Measurements from ENCODE around the gene DNAJA3.
A peak's percentile ranks its signal among the peaks of the same experiment; 100 is the strongest.

DNAJA3 gene

GRCh38 chr16:4407543-4408322, 17.9 kb upstream of the DNAJA3 start:
- DNase-seq = no peak

- no peak for DNase-seq
Measured at GRCh38 chr16:4408323-4408690, 17.4 kb upstream of the DNAJA3 start.

- DNase-seq = peak in 1 of 2 experiments; percentile 3
Measured at GRCh38 chr16:4409081-4409932, 16.4 kb upstream of the DNAJA3 start.

GRCh38 chr16:4410335-4411075, 15.2 kb upstream of the DNAJA3 start:
- DNase-seq = no peak

- DNase-seq = no peak
Measured at GRCh38 chr16:4411684-4412083, 14.0 kb upstream of the DNAJA3 start.

- no peak for DNase-seq
Measured at GRCh38 chr16:4412159-4412558, 13.5 kb upstream of the DNAJA3 start.

- DNase-seq = no peak
Measured at GRCh38 chr16:4412854-4413253, 12.8 kb upstream of the DNAJA3 start.

GRCh38 chr16:4414187-4414917, 11.3 kb upstream of the DNAJA3 start:
- DNase-seq = no peak

- peak; percentile 83 to 84 for DNase-seq
Measured at GRCh38 chr16:4415538-4416199, 10.0 kb upstream of the DNAJA3 start.

GRCh38 chr16:4416200-4417032, 9.3 kb upstream of the DNAJA3 start, which contains the start of gene CORO7:
TSS of gene CORO7 (minus strand) at chr16:4416596. CDS start at chr16:4416518, 78 bp downstream.
- DNase-seq = peak; percentile 83 to 90

GRCh38 chr16:4419402-4419959, 6.2 kb upstream of the DNAJA3 start:
- no peak for DNase-seq

- peak; percentile 31 to 35 for DNase-seq
Measured at GRCh38 chr16:4420505-4421105, 5.1 kb upstream of the DNAJA3 start.

- peak in 1 of 2 experiments; percentile 5 for DNase-seq
Measured at GRCh38 chr16:4426021-4426684, 485 bp downstream of the DNAJA3 start.

GRCh38 chr16:4426722-4427372, 1.2 kb downstream of the DNAJA3 start:
- DNase-seq = no peak

- no peak for DNase-seq
Measured at GRCh38 chr16:4428500-4428899, 2.8 kb downstream of the DNAJA3 start.

- DNase-seq = no peak
Measured at GRCh38 chr16:4431023-4431422, 5.4 kb downstream of the DNAJA3 start.

GRCh38 chr16:4433228-4433627, 7.6 kb downstream of the DNAJA3 start:
- DNase-seq = no peak

GRCh38 chr16:4433914-4434787, 8.5 kb downstream of the DNAJA3 start:
- no peak for DNase-seq

Measured in AML-193 (cell line).